A375 (cell line): ENCODE results near the gene SLC36A4. TPM values are rescaled to one million over a fixed set of nuclear protein-coding genes. Genes with fewer than 3 reads are reported as not detected.

Source experiments
- small RNA-seq: library from RNA; depleted of rRNA; stranded (forward); fragments of <200 nt; gene quantifications from one replicate; pipeline ENCODE3, GENCODE V24; 2014
- total RNA-seq: library from RNA; depleted of rRNA; stranded (reverse); fragments of >200 nt; shearing (Covaris generic); gene quantifications from 2 replicates; pipeline ENCODE4 v1.2.3, GENCODE V29; 2014; rRNA removed

SLC36A4 gene
- 12.9 and 16.1 TPM in 2 replicates for total RNA-seq

GRCh38 chr11:93197380-93198214, at the start of gene SLC36A4:
SLC36A4 (minus strand) TSS chr11:93197991; CDS start chr11:93197832, 159 bp downstream.

Small RNA genes lying within 50 kb of the gene (small RNA-seq; reads per million reads assigned to genes)
- not detected for gene AP003072.1

Other genes starting within 250 kb of the SLC36A4 start
- not detected in 2 replicates for gene MTNR1B, start 228.3 kb downstream of the SLC36A4 start, total RNA-seq
- gene DEUP1, start 132.8 kb upstream of the SLC36A4 start, total RNA-seq: not detected in 2 replicates